Measurements from ENCODE around the gene NOD1.

Gene NOD1

DNA sequence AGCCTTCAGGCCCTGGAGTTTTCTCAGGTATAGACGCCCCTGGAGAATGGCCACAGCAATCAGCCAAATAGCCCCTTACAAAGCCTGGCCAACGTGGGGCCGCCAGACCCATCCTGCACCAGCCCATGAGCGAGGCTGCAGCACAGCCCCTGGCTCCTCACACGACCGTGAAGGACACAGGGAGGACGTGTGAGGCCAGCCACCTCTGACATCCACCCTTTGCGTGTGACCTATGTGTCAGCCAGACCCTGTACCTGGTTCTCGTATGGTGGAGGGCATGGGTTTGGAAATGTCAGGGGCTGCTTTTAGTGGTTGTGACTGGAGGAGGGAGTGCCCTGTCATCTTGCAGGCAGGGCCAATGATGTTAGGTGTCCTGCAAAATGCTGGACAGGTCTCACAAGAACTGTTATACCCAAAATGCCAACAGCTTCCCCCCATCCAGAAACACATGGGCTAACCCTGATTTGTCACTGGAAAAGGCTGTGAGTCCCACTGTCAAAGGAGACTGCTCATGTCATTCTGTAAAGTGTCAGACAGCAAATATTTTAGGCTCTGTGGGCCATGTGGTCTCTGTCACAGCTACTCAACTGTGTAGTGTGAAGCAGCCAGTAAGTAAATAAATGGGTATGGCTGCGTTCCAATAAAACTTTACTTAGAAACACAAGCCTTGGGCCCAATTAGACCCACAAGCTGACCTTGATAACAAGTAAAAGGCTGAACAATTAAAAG, 30.0 kb downstream of the NOD1 start:
- TF ChIP-seq, protein P1, sequence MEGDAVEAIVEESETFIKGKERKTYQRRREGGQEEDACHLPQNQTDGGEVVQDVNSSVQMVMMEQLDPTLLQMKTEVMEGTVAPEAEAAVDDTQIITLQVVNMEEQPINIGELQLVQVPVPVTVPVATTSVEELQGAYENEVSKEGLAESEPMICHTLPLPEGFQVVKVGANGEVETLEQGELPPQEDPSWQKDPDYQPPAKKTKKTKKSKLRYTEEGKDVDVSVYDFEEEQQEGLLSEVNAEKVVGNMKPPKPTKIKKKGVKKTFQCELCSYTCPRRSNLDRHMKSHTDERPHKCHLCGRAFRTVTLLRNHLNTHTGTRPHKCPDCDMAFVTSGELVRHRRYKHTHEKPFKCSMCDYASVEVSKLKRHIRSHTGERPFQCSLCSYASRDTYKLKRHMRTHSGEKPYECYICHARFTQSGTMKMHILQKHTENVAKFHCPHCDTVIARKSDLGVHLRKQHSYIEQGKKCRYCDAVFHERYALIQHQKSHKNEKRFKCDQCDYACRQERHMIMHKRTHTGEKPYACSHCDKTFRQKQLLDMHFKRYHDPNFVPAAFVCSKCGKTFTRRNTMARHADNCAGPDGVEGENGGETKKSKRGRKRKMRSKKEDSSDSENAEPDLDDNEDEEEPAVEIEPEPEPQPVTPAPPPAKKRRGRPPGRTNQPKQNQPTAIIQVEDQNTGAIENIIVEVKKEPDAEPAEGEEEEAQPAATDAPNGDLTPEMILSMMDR (IDR thresholded peaks at IDR 0.05; ENCODE audit: control insufficient read depth, extremely low read depth, insufficient read depth) = no peak
- no peak overlapping the region for H3K4me3 ChIP-seq (ENCODE audit: low read depth, low read length)
- DNase-seq (ENCODE audit: low read depth) = no peak

DNA sequence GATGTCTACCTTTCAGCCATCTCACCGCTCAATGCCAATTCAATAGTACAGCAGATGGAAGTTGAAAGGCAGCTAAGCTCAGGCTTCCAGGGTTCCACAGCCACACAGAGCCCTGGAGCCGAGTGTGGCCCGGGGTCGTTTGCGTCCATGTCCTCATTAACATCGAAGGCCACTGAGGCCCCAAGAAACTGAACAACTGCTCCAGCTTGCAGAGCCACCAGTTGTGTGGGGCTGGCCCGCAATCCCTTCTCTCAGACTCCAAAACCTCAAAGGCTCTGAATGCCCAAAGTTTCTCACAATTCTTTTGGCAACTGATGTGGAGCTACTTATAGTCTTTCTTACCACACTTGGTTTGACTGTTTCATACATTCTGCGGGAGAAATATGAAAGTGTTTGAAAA, 31.1 kb downstream of the NOD1 start:
- no peak for DNase-seq (ENCODE audit: low read depth)
- TF ChIP-seq, protein P1 (IDR thresholded peaks at IDR 0.05; ENCODE audit: control insufficient read depth, extremely low read depth, insufficient read depth) = no peak
- no peak overlapping the region for H3K4me3 ChIP-seq (ENCODE audit: low read depth, low read length)

DNA sequence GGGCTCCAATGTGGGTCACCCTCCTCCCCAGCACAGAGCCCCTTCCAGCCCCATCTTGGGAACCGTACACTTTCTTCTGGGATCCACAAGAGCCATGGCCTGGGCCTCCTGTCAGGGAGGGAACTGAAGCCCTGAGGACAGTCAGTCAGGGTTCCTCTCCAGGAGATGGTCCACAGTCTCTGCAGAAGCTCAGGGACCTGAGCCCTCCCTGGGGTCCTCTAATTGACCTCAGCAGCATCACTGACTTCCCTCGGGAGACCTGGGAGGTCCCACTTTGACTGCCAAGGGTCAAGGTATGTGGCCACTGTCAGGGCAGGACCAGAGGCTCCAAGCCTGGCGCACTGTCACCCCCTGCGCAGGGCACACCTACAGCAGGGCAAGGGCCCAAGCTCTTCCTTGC, 32.3 kb downstream of the NOD1 start:
- TF ChIP-seq, protein P1 (IDR thresholded peaks at IDR 0.05; ENCODE audit: control insufficient read depth, extremely low read depth, insufficient read depth) = no peak
- no peak for DNase-seq (ENCODE audit: low read depth)
- H3K4me3 ChIP-seq (ENCODE audit: low read depth, low read length) = no peak overlapping the region

DNA sequence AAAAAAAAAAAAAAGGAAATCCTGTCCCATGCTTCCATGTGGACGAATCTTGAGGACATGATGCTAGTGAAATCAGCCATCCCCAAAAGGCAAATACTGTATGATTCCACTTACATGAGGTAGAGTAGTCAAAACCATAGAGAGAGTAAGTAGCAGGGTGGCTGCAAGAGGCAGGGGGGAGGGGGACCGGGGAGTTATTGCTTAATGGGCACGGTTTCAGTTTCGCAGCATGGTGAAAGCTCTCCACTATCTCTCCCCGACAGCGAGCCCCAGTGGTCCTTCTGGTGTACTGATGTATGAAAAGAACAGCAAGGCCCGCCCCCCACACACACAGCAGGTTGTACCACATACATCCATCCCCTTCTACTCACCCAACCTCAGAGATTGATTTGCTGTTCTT, 32.8 kb downstream of the NOD1 start:
- DNase-seq (ENCODE audit: low read depth) = no peak
- TF ChIP-seq, protein P1 (IDR thresholded peaks at IDR 0.05; ENCODE audit: control insufficient read depth, extremely low read depth, insufficient read depth) = no peak

DNA sequence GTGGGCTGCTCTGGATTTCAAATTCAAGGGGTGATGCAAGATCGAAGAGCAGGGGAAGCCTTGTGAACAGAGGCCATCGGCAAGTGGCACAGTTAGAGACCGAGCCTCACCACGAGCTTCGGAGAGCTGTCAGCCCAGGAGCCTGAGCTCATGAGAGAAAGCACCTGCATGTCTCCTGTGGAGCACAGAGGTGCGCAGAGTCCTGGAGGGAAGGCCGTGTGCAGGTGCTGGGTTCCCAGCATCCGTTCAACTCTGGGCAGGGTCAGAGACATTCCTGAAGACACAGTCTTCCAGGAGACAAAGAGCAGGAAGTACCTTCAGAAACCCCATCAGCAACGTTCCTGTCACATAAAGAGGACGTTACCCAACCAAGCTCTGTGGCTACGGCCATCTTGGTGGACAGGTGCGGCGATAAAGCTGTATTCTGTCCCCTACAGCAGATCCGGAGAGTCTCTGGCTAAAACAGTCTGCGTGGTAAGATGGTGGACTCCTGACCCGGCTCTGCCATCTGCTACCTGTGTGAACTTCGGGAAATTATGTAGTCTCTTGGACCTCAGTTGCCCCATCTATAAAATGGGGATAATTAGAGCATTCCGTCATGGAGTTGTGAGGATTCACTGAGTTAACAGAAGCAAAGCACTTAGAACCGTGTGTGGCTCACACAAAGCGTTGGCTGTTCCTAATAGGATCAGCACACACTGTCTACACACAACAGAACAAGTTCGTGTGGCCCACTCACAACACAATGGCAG, 40.6 kb downstream of the NOD1 start:
- TF ChIP-seq, protein P1 (IDR thresholded peaks at IDR 0.05; ENCODE audit: control insufficient read depth, extremely low read depth, insufficient read depth) = no peak
- DNase-seq (ENCODE audit: low read depth) = no peak
- no peak overlapping the region for H3K4me3 ChIP-seq (ENCODE audit: low read depth, low read length)

More for the DNA sequence above, 32.8 kb downstream of the NOD1 start:
- H3K4me3 ChIP-seq (ENCODE audit: low read depth, low read length) = no peak overlapping the region

DNA sequence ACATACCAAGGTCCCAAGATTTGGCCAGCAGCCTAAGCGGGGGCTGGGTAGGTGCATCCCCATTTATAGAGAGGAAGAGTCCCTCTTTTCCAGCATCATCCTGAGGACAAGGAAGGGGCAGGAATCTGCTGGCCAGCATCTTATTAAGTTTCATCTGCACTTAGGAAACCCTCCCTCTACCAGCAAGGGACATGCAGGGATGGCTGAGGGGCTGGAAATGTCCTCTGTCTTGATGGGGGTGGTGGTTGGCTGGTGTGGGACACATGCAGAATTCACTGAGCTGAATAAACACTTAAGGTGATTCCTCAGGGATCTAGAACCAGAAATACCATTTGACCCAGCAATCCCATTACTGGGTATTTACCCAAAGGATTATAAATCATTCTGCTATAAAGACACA, 42.1 kb downstream of the NOD1 start:
- H3K4me3 ChIP-seq (ENCODE audit: low read depth, low read length) = no peak overlapping the region
- TF ChIP-seq, protein P1 (IDR thresholded peaks at IDR 0.05; ENCODE audit: control insufficient read depth, extremely low read depth, insufficient read depth) = no peak
- DNase-seq (ENCODE audit: low read depth) = no peak

All from LNCaP clone FGC (cell line).